GM20431 (cell line): ENCODE measurements around the gene ITGB5.

ENCODE experiments used
- in situ Hi-C: fragments of 300-500 bp; cut with MseI, MboI; formaldehyde crosslinking; loops from one replicate; pipeline ENCODE4 v1.15.0; 2020; ENCODE audit warnings: low sequenced_read_pairs; ENCODE audit not compliant: unreplicated experiment

Gene ITGB5

GRCh38 chr3:124823206-124823605 lies 64.0 kb downstream of the ITGB5 start:
- in situ Hi-C loops: no loop called here

DNA sequence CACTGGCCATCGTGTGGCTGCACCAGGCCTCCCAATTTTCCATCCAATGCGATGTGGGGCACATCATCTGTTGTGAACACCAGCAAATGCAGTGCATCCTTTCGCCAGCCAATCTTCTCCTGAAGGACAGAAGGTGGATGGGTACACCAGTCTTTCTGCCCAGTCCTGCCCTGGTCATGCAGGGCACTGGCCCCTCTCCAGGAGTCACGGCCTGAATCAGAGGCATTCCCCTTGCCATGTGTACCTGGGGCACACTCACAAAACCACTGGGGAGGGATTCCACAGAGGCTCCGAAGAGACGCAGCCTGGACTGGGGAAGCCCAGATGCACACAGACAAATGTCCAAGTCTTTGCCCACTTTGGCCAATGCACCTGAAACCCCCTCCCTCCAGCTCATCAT lies 65.8 kb downstream of the ITGB5 start:
- in situ Hi-C loops: no loop called here

DNA sequence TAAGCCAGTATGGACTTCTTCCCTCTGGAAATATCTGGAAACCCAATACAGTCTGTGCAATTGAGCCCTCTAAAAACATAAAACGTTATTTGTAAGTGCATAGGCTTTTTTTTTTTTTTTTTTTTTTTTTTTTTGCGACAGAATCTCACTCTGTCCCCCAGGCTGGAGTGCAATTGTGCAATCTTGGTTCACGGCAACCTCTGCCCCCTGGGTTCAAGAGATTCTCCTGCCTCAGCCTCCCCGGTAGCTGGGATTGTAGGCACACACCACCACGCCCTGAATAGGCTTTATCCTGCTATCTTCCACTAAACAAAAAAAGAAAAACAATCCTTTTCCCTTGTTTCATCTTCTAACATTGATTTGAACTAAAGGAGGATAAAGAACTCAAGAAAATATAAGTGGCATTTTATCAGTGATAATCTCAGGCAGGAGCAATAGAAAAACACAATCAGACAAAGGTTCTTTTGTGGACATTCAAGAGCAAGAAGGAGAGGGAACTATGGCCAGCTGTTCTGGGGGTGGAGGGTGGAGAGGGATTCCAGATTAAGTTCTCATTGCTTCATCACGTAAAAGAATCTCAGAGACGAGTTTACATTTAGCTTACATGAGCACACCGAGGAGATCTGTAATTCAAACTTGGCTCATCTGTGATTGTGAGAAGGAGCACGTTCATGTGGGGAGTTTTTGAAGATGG lies 68.6 kb downstream of the ITGB5 start:
- in situ Hi-C loops: no loop called here

GRCh38 chr3:124817079-124817478 lies 70.1 kb downstream of the ITGB5 start:
- in situ Hi-C loops: no loop called here

DNA sequence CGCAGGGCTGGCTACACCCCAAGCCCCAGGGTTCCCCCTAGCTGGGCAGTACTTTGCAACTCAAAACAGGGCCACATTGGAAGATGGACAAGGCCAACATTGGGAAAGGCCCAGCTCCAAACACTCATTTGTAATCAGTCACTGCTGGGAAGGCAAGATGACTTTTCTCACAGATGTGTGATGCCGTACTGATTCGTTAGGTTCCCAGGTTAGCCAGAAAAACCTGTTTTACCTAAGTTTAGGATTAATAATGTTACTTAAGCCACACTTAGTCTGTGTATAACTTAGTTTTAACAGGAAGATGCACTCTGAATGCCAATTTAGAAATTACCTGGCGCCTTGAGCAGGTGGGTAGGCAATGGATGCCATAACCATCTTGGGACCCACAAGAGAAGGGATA lies 71.0 kb downstream of the ITGB5 start:
- in situ Hi-C loops: no loop called here

GRCh38 chr3:124815781-124816180 lies 71.4 kb downstream of the ITGB5 start:
- in situ Hi-C loops: no loop called here

DNA sequence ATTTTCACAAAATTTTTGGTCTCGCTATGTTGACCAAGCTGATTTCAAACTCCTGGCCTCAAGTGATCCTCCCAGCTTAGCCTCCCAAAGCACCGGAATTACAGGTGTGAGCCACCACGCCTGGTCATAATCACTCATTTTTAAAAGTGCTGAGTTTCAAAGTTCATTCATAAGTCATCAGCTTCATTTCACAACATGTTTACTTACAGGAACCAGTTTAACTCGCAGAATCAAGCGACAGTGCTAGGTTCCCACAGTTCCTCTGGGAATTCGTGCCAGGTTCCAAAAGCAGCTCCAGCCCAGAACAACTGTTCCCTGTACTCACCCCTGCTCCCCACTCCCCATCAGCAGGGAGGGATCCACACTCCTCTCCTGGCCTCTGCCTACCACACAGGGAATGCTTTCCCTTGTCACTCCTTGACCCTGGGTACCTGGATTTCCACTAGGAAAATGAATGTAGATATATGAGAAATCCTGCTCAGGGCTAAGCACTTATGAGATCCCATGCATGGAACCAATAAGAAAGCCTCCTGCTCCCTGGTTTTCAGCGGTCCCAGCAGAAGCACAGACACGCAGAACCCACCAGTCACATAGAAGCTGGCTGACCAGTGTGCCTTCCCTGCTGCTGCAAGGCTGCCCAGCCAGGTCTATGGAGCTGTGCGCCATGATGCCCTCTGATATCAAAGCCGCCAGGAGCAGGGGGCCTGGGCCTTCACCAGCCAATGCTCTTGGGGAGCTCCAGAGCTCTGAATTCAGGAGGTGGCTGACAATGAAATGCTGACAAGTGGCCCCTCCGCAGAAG lies 72.3 kb downstream of the ITGB5 start:
- in situ Hi-C loops: no loop called here

GRCh38 chr3:124813541-124813940 lies 73.6 kb downstream of the ITGB5 start:
- in situ Hi-C loops: no loop called here

- in situ Hi-C loops: no loop called here
Observed at GRCh38 chr3:124812291-124813265, 74.6 kb downstream of the ITGB5 start.

DNA sequence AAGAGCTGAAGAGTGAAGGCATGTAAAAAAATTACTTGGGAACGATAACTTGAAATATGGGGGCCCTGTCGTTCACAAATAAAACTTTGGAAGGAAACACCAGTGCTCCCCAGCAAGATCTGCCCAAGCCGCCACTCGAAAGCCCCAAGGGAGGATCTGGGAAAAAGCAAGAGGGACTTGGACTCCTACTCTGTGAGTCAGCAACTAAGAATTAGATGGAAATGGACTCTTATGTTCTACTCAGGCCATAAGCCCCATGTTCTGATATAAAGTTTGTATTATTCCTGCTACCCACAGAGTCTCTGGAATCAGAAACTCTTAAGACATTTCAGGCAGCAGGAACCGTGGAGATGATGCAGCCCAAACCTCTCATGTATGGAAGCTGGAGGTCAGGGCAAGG lies 75.7 kb downstream of the ITGB5 start:
- in situ Hi-C loops: no loop called here

DNA sequence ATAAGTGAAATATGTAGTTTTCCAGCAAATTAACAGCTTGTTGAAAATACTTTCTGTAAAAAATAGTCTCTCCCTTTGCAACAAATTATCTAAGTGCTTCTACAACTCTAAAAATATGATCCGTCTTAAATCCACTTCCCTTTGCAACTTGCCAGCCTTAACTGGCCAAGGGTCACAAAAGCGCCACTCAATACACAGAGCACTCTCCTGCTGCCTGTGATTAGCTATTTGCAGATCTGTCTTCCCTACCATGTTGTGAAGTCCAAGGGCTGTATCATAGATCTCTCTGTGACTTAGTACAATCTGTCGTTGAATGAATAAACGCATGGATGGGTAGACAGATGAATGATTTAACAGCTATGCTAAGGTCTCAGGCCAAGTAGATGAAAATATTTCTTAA lies 76.2 kb downstream of the ITGB5 start:
- in situ Hi-C loops: no loop called here

DNA sequence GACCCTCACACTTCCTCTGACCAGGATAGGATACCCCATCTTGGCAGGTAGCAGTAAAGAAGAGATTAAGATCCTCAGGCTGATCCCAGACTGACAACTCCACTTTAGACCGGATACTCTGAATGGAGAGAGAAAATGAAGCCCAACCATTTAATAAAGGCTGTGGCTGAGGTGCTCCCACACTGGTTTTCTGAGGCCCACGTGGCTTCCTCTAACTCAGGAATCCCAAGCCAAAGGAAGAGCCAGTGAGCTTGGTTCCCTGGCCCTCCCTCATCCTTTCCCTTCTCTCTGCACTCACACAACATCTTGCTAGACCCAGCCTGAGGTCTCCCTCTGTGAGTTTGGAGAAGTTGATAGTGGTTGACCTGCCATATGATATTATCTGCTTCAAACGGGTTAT lies 78.1 kb downstream of the ITGB5 start:
- in situ Hi-C loops: no loop called here

DNA sequence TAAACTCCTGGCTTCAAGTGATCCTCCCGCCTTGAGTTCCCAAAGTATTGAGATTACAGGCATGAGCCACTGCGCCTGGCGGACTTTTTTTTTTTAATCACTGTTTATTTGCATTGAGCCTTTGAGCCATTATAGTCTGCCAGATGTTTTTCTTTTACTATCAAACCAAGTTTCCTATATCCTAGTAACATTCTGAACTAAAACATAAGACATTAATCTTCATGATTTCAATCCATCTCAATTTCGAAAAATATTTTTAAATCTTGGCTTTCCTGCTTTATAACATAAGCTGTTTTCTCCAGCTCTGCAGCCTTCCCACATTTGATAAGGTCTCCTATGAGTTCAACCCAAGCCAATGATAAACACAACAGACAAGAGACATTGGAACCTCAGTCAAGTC lies 81.5 kb downstream of the ITGB5 start:
- in situ Hi-C loops: no loop called here

GRCh38 chr3:124804875-124805274 lies 82.3 kb downstream of the ITGB5 start:
- in situ Hi-C loops: no loop called here

DNA sequence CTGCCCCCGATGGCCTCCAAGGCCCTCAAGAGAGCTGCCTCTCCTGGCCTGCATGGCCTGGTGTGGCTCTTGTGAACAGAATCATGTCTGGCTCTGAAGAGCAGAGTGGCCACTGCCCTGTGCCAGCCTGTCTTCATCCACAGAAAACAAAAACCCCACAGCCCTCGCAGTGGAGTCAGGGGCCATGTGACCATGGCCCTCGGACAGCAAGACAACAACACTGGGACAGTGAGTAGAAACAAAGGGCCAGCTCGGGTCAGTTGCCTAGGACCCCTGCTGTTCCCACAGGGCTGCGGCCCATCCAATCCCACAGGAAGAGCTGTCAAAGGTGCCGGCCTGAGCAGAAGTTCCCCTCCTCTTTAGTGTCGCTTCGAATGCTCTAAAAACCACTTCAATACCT lies 84.5 kb downstream of the ITGB5 start:
- in situ Hi-C loops: no loop called here

DNA sequence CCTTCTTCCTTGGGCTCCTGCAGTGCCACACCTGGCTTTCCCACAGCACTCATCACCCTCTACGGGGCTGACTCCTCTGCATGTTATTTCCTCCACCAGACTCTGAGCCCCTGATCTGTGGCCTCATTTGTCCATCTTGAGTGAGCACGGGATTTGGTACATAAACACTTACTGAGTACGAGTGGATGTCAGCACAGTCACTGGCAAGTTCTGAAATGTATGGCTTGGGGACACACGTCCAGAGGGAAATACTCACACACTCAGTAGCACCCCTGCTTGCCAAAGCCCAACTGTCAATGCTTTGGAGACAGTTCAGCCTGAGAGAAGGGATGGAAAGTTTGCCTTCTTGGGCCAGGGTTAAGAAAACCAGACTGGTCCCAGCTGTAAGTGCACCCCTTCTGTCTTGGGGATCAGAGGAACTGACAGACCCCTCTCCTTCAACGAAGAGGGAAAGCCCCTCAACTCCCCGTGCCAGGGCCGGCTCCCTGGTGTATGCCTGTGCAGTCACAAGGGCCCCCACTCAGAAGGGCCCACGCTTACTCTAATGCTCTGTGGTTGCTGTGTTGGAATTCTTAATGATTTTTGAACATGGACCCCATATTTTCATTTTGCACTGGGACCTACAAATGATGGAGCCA lies 85.0 kb downstream of the ITGB5 start:
- in situ Hi-C loops: no loop called here

DNA sequence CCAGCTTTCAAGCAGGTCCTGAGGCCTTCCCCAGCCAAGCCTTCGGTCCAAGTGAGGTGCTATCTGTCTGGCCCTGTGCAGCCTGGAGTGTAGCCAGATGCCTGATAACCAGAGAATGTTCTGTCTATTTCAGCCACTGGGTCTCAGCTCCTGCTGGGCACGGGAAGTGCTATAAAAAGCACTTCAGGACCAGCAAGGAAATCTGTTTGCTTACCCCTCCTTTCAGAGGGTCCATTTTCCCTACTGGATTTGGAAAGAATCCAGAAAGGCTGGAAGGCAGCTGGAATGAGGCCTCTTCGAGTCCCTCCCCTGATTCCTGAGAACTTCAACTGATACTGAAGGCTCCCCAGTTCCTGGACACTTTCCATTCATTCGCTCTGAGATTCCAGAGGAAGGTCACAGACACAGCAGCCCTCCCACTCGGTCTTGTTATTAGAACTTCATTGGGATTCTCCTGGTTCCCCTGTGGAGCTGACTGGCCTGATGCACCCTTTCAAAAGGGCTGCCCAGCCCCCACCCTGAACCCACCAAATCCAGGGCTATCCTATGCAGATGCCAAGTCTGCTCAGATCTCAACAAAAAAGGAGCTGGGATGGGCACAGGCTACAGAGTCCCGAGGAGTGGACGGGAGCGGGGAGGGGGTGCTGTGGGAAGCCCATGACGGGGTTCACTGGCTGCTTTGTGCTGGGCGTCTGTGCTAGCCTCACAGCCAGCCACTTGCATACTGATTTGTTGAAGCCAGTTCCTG lies 86.5 kb downstream of the ITGB5 start:
- in situ Hi-C loops: no loop called here

GRCh38 chr3:124800076-124800475 lies 87.1 kb downstream of the ITGB5 start:
- in situ Hi-C loops: no loop called here

DNA sequence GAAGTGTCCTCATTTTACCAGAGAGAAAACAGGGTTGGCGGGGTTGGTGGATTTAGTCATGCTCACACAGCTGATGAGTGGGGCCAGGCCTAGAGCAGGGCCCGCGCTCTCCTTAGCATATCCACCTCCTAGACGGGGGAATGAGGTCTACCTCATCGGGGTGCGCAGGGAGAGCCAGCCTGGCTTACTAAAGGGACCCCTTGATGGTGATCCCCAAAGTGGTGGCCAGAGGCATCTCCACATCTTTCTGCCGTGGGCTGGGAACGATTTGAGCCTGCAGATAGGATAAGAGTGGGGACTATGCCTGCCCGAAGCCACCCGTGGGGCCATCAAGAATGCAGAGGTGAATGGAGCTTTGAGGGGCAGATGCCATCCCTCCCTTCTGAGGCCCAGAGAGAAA lies 87.5 kb downstream of the ITGB5 start:
- in situ Hi-C loops: no loop called here
